GM18505 (cell line): Measurements from ENCODE around the gene ABLIM3.
"Not testable (repeated sequence)": the region's sequence is repeated elsewhere in the genome, so short reads cannot be mapped to it uniquely, and the experiment has no call there.

ENCODE experiments used
- ATAC-seq: cut with Tn5 transposase; IDR thresholded peaks from one replicate; pipeline ENCODE4 v1.9.1; 2021; ENCODE audit not compliant: unreplicated experiment
- POLR2A ChIP-seq: IDR thresholded peaks from 4 replicates; pipeline ENCODE4 v1.6.1; 2011; ENCODE audit warnings: borderline replicate concordance; ENCODE audit not compliant: insufficient read depth, insufficient read length; ENCODE audit errors: extremely low read depth

Gene ABLIM3

DNA sequence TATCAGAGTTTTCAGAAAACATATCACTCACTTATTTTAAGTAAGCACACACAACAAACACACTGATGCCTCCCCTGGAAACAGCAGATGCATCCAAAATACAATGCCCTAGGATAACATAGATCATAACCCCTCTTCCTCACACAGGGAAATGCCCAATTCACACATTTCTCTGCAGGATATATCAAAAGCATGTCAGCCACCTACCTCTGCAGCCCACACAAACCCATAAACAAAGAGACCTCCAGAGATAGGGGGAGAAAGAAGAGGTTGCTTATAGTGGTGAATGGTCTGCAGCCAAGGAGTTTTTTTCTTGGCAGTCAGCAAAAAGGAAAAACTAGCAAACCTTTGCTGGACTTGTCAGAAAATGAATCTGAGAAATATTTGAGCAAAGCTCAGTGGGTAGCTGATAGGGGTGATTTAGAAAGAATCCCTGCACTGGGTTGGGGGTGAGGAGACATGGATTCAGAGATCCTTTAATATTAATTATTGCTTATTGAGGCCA, 36.1 kb downstream of the ABLIM3 start:
- no peak for ATAC-seq
- no peak for TF ChIP-seq POLR2A

DNA sequence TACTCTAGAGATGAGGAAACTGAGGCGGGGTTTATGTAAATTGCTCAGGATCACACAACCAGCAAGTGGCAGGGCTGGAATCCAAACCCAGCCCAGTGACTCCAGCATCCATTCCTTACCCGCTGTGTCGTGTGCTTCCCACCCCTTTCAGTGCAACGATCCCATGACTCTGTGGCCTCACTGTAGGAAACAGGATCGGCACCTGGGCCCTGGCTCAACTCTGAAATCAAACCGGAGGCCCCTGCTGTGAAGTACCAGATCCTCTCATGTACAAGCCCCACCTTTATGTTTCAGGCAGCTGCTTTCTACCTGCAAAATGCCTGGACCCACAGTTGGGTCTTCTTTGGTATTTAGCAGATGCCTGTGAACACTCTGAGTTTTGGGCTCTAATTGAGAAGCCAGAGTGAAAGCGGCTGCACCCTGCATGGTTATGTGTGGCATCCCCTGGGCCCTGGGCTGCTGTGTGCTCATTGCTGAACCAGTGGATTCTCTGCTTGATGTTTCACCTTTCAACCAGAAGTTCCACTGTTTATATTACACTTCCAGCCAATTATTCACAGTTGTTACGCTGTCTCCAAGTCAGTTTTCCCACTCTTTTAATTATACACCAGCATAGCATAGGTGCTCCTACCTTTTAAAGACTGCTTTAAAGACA, 36.7 kb downstream of the ABLIM3 start:
- ATAC-seq, result no peak

DNA sequence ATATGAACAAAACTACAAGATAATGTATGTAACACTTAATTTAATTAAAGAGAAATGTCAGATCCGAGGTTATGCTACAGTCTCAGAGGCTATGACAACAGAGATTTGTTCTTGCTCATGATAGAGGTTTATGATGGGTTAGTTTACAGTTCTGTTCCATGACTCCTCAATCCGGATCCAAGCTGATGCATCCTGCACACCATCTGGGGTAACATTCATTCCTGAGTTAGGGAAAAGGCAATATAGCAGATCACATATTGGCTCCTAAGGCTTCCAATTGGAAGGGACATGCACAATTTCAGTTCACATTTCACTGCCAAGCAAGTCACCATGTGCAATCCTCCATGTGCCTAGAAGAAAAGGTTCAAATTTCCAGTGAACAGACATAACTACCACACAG, 40.4 kb downstream of the ABLIM3 start:
- ATAC-seq, result no peak
- no peak for TF ChIP-seq POLR2A

More for the DNA sequence above, 36.7 kb downstream of the ABLIM3 start:
- no peak for TF ChIP-seq POLR2A

DNA sequence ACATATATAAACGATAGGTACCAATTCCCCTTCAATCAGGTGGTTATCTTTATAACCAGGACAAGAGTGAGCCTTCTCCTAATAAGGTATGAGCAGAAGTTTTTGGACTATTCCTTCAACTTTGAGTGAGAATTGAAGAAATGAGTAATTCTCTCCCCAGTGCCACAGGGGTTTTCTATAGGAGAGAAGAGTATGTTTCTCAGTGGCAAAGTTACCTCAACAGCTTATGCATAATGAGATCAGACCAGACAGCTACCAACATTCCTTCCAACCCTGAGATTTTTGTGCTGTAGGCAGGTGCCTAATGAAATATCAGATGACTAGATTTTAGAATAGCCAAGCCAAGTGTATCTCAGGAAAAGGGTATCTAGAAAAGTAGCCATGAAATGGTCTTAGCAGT, 40.9 kb downstream of the ABLIM3 start:
- TF ChIP-seq POLR2A, result no peak
- no peak for ATAC-seq

DNA sequence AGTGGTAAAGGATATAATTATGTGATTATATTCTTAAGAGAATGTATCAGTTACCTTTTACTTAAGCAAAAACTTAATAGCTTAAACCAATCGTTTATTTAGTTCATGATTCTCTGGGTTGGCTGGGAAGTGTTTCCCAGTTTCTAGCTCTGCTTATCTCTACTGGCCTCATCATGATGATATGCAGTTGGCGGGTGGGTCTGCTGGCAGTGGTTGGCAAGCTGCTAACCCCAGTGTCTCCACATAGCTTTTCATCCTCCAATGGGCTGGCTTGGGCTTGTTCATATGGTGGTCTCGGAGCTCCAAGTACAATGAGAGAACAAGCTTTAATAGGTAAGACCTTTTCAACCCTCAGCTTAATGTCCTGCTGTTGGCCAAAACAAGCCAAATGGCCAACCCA, 43.8 kb downstream of the ABLIM3 start:
- ATAC-seq, result no peak
- TF ChIP-seq POLR2A, result no peak

DNA sequence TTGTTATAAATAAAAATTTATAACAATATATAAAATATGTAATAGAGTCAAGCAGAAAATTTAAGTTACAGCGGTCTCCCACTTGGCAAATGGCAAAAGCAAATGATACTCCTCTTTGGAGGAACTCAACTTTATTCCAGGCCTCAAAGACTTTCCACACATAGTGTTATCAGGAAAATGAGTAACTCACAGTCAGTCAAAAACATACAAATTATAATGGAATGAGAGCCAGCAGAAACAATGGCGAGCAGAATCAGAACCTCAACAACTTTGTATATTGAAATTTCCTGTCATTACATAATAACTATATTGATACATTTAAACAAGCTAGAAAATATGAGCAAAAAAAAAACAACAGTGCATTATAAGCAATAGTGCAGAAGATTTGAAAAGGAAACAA, 45.2 kb downstream of the ABLIM3 start:
- no peak for TF ChIP-seq POLR2A
- ATAC-seq, result no peak

DNA sequence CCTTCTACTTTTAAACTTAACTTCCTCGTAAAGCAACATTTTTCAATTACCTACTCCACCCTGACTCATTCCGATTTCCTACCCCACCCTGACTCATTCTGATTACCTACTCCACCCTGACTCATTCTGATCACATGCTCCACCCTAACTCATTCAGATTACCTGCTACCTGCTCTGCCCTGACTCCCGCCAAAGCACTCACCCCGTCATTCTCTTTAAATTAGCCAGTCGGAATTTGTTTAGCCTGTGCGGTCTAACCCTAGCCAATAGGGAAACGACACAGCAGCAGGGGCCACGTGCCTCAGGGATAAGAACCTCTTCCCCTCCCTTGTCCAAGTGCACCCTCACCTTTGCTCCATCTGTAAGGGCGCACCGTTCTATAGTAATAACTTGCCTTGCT, 46.3 kb downstream of the ABLIM3 start:
- not testable (repeated sequence) for ATAC-seq

DNA sequence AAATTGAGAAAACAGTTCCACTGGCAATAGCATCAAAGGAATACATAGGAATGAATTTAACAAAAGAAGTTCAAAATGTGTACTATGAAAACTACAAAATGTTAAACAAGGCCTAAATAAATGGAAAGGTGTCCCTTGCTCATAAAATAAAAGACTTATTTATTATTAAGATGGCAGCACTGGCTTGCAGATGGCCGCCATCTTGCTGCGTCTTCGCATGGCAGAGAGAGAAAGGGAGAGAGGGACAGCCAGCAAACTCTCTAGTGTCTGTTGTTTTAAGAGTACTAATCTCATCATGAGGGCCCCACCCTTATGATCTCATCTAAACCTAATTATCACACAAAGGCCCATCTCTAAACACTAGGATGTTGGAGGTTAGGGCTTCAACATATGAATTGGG, 47.1 kb downstream of the ABLIM3 start:
- TF ChIP-seq POLR2A, result no peak
- ATAC-seq, result no peak

DNA sequence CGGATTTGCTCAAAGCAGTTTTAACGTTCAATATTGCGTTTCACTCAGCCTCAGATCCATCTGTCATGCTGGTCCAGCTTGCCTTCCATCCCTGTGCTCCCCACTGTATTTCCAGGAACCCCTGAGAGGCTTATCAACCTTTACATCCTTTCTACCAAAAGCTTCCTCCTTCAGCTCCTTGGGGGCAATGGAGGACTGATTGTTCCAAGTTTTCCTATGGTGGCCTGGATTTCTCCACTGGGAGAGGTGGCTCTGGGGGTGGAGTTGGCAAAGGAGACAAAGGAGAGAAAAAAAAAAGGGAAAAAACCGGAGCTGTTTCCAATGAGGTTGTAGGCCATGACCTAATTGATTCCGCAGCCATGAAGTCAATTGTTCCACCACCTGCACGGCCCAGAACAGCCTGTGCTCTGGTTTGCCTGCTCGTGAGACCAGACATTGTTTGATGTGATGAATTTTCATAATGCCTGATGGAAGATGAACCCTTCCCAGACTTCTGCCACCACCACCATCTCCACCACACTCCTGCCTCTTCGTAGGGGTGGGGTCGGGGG, 54.1 kb downstream of the ABLIM3 start:
- ATAC-seq, result no peak

DNA sequence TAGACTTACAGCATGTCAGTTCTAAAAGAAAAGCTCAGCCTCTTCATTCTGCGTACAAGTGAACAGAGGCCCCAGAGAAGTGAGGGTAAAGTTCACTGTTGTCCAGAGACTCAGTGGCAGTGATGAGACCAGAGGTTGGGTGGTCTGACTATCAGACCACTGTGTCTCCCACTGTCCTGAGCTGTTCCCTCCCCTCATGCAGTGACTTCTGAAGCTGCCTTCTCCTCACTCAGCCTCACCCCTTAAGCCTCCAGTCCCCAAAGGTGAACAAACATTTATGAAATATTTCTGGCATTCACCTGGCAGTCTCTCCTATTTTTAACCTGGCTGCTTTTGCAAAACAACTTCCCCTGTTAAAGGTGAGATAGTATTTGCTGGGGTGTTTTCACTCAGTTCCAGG, 54.7 kb downstream of the ABLIM3 start:
- TF ChIP-seq POLR2A, result no peak
- no peak for ATAC-seq

More for the DNA sequence above, 54.1 kb downstream of the ABLIM3 start:
- TF ChIP-seq POLR2A, result no peak

DNA sequence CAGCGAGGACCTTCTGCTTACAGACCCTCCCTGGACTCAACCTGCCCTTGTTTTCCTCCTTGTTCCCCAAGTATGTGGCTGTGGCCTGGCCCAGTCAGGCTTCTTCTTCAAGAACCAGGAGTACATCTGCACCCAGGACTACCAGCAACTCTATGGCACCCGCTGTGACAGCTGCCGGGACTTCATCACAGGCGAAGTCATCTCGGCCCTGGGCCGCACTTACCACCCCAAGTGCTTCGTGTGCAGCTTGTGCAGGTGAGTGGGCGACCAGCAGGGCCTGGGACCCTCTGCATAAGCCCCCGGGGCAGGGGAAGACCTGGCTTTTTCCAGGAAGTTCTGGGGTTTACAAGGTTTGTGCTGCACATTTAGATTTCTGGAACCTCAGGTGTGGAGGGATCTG, 56.9 kb downstream of the ABLIM3 start:
- ATAC-seq, result no peak
- TF ChIP-seq POLR2A, result no peak

DNA sequence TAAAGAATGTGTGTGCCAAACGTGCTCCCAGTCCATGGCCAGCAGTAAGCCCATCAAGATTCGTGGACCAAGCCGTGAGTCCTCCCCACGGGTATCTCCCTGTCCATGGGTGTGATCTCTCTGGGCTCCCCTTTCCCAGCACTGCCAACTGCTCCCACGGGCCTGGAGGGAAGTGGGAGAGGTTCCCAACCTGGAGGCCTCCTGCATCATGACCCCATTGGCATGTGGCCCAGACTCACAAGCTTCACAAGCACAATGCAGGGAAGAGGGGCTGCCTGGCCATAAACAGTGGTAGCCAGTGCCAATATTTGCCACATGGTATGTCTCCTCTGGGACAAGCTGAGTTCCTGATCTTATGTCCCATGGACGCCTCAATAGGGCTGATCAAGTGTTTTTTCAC, 59.1 kb downstream of the ABLIM3 start:
- no peak for ATAC-seq

DNA sequence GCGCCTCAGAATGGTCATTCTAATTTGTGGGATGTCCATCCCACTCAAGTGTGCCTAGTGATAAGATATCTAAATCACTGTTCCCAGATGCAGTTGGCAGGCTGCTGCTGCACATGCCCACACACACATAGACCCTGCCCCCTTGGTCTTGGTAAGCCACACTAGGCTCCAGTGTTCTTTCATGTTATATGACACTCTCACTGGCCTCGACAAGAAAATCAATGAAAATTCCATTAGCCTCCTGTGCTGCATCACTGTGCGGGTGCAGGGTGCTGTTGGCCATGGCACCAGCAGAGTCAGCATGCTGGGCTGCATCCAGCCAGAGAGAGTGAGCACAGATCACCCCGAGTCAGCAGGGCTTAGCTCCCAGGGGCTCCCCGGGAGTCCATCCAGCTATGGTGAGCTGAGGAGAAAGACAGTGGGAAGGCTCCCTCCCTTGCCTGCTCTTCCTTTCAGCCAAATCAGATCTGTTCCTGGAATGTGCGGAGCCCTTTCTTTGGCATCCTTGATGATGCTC, 59.9 kb downstream of the ABLIM3 start:
- ATAC-seq, result no peak
- TF ChIP-seq POLR2A, result no peak

More for the DNA sequence above, 59.1 kb downstream of the ABLIM3 start:
- no peak for TF ChIP-seq POLR2A

DNA sequence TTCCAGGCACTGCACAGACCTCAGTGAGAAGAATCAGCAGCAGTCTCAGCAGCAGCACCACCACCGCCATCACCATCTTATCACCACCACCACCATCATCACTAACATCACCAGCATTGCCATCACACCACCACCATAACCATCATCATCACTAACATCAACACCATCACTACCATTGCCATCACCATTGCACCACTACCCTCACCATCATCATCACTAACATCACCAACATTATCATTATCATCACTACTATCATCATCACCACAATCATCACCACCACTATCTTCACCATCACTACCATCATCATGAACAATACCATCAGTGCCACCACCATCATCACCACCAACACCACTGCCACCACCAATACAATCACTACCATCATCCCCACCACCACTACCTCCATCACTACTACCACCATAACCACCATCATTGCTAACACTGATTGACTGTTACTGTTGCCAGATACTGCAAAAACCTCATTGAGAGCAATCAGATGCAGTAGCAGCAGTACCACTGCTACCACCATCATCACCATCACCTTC, 61.7 kb downstream of the ABLIM3 start:
- ATAC-seq, result no peak
- no peak for TF ChIP-seq POLR2A
